Ovary (tissue), 3 donors: ENCODE results near the gene C1orf141.

ENCODE experiments used
- CTCF ChIP-seq, 3 donors: fragments of 450-650 bp in 2 of 3; fragments of 200-600 bp in 1 of 3; IDR thresholded peaks; one replicate each; pipeline versions ENCODE4 v1.5.1 to v1.8.0; 2016 to 2022; ENCODE audit warnings: antibody characterized with exemption in 3 of 3, mild to moderate bottlenecking in 1 of 3
- POLR2A ChIP-seq: fragments of 450-650 bp; IDR thresholded peaks from one replicate; pipeline ENCODE4 v1.6.1; 2017; ENCODE audit warnings: antibody characterized with exemption, mild to moderate bottlenecking, moderate library complexity
- donor health status: DM: no; HTN: no; CAD: no.

- TF ChIP-seq POLR2A (no peak), CTCF (IDR thresholded peaks at IDR 0.05) (no peak)
These were observed 2.6 kb upstream of the C1orf141 start for GRCh38 chr1:67137307-67137753.
